Endothelial cell (in vitro differentiated cells): ENCODE results near the gene DICER1. TPM values are rescaled to one million over a fixed set of nuclear protein-coding genes. Genes with fewer than 3 reads are reported as not detected.

Experiments
- DNase-seq: peaks from one replicate; pipeline ENCODE4 v3.0.0; 2021; ENCODE audit warnings: low spot score
- H3K27ac Mint-ChIP-seq: one replicate; pipeline ENCODE4 v1.8.0; 2021; ENCODE audit warnings: mixed read lengths, inconsistent platforms; ENCODE audit not compliant: unreplicated experiment
- H3K27me3 Mint-ChIP-seq: one replicate; pipeline ENCODE4 v1.8.0; 2021; ENCODE audit warnings: mild to moderate bottlenecking, moderate library complexity, mixed read lengths, inconsistent platforms; ENCODE audit not compliant: unreplicated experiment
- H3K36me3 Mint-ChIP-seq: one replicate; pipeline ENCODE4 v1.8.0; 2021; ENCODE audit warnings: mild to moderate bottlenecking, low read depth, mixed read lengths, inconsistent platforms; ENCODE audit not compliant: unreplicated experiment
- H3K4me1 Mint-ChIP-seq: one replicate; pipeline ENCODE4 v1.8.0; 2021; ENCODE audit warnings: mild to moderate bottlenecking, mixed read lengths, inconsistent platforms; ENCODE audit not compliant: unreplicated experiment
- H3K4me3 Mint-ChIP-seq: one replicate; pipeline ENCODE4 v1.8.0; 2021; ENCODE audit warnings: mild to moderate bottlenecking, mixed read lengths, inconsistent platforms; ENCODE audit not compliant: unreplicated experiment
- H3K9me3 Mint-ChIP-seq: one replicate; pipeline ENCODE4 v1.8.0; 2021; ENCODE audit warnings: mixed read lengths, inconsistent platforms; ENCODE audit not compliant: unreplicated experiment
- total RNA-seq: library from RNA; stranded (reverse); fragmentation: NEBNext Ultra II Directional; extraction: Animal tissue kit (Norgen Biotek cat#: 25700); gene quantifications from one replicate; pipeline ENCODE4 v1.2.1, GENCODE V29; 2021; ENCODE audit not compliant: unreplicated experiment
- TF ChIP-seq, protein P1 (sequence below): fragments of 200-600 bp; sonication (generic); IDR thresholded peaks from one replicate; pipeline ENCODE4 v1.5.0; 2021; ENCODE audit warnings: antibody characterized with exemption; ENCODE audit not compliant: unreplicated experiment

The DICER1 gene
- total RNA-seq, 1 donor from 2014 or later: 69.2 TPM

DNA sequence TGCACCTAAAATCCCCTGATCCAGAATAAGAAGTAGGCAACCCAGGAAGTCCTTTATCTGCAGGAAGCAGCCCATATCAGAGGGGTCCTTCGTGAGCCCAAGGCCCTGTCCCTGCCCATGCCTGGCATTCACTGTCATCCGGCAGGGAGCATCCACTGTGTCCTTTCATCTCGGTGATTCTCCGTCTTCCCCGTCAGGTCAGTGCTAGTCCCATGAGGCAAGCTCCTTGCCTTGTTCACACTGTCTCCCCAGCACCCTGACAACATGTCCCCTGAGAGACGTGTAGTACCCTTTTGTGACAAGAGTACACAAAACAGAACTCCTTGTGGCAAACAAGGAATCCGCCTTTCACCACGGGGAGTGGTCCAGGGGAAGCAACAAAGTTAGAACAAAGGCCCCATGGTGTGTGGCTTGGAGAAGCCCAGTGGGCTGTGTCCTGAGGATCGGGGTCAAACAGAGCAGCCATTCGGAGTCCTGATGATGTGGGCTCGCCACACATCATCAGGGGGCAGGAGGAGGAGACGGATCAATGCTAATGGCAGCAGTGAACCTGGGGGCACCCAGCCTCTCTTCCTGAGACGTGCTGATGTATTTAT lies 112.1 kb downstream of the DICER1 start:
- peaks cover 2% of the 10 kb centered on the region for H3K4me1 Mint-ChIP-seq
- TF ChIP-seq, protein P1, sequence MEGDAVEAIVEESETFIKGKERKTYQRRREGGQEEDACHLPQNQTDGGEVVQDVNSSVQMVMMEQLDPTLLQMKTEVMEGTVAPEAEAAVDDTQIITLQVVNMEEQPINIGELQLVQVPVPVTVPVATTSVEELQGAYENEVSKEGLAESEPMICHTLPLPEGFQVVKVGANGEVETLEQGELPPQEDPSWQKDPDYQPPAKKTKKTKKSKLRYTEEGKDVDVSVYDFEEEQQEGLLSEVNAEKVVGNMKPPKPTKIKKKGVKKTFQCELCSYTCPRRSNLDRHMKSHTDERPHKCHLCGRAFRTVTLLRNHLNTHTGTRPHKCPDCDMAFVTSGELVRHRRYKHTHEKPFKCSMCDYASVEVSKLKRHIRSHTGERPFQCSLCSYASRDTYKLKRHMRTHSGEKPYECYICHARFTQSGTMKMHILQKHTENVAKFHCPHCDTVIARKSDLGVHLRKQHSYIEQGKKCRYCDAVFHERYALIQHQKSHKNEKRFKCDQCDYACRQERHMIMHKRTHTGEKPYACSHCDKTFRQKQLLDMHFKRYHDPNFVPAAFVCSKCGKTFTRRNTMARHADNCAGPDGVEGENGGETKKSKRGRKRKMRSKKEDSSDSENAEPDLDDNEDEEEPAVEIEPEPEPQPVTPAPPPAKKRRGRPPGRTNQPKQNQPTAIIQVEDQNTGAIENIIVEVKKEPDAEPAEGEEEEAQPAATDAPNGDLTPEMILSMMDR: no peak

DNA sequence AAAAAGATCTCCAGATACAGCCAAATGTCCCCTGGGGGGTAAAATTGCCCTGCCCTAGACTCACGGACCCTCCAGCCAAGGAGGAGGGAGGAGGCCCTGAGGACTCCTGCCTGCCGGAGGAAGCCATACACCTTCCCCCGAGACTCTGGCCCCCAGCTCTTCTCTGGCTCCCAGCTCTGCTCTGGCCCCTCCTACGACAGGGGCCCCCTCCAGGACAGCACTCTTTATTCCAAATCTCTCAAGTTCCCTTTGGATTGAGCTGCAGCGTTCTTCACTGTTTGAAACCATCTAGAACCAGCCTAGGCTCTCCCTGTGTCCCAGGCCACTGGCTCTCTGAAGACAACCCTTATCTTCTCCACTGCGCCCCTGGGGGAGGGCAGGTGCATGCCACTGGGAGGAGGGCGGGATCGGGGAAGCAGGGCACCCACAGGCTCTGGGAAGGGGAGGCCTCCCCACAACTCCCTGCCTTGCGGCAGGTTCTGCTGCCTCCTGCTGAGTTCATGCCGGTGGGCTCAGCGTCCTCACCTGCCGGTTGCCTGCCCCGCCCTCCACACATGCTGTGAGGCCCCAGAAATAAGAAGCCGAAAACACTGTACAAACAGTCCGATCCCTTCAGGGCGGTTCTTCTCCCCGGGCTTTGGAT lies 112.7 kb downstream of the DICER1 start:
- TF ChIP-seq, protein P1: no peak
- Mint-ChIP-seq H3K27me3 (peaks cover 6% of the 10 kb centered on the region), H3K36me3 (no peaks in the 10 kb centered on the region), H3K4me3 (no peak overlapping the region), H3K4me1 (peaks cover 2% of the 10 kb centered on the region), H3K9me3 (no peaks in the 10 kb centered on the region), H3K27ac (no peak overlapping the region)
- no peak for DNase-seq

More for the DNA sequence above, 112.1 kb downstream of the DICER1 start:
- no peak for DNase-seq
- Mint-ChIP-seq H3K4me3 (no peak overlapping the region), H3K9me3 (peaks cover 4% of the 10 kb centered on the region), H3K27ac (no peak overlapping the region), H3K27me3 (peaks cover 9% of the 10 kb centered on the region), H3K36me3 (no peaks in the 10 kb centered on the region)

DNA sequence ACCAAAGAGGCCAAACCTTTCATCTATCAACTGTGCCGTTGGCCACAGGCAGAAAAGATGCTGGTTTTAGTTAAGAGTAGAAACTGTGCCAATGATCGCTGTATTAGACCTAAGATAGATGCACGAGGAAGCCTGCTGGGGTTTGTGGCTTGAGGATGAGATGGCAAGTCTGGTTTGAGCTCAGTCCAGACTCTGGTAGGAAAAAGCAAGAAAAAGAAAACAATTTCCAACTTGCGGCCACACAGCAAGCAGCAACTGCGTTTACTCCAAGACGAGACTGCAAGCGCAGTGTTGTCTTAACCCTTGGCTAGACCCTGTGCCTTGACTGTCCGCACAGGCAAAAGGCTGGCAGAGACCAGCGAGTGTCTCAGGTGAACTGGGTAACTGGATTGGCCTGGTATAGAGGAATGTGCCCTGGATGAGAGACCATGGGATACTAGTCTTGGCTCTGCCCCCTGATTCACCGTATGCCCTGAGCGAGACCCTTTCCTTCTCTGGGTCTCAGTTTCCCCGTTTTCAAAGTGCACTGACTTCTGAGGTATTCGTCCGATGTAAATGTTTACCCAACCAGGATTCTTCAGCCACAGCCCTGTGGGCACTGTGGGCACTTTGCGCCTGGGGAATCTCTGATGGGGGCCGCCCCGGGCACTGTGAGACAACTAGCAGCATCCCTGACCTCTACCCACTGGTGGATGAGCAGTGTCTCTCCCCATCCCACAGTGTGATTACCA lies 113.4 kb downstream of the DICER1 start:
- DNase-seq: no peak
- peaks cover 4% of the 10 kb centered on the region for H3K27me3 Mint-ChIP-seq
- TF ChIP-seq, protein P1: no peak
- H3K4me1 Mint-ChIP-seq: peaks cover 2% of the 10 kb centered on the region
- no peaks in the 10 kb centered on the region for H3K36me3 Mint-ChIP-seq
- no peak overlapping the region for H3K4me3 Mint-ChIP-seq
- no peak overlapping the region for H3K27ac Mint-ChIP-seq
- no peaks in the 10 kb centered on the region for H3K9me3 Mint-ChIP-seq

DNA sequence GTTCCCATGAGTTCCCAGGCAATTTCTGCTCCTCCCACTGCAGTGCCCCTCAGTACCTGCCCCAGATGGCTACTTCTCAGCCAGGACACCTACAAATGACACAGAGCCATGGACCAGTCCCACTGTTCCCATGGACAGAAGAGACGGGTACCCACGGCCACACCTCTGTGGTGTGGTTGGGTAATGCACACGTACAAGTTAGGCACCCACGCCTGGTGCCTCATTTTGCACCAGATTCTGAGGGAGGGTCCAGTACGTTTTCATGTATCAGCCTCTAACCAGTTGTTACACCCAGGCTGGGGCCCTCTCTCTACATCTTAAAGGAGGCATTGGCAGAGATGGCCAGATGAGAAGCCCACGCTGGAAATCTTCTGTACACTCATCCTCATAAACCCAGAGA lies 114.0 kb downstream of the DICER1 start:
- H3K27ac Mint-ChIP-seq: no peak overlapping the region
- H3K4me1 Mint-ChIP-seq: peaks cover 2% of the 10 kb centered on the region
- no peak for DNase-seq
- no peaks in the 10 kb centered on the region for H3K9me3 Mint-ChIP-seq
- peaks cover 4% of the 10 kb centered on the region for H3K27me3 Mint-ChIP-seq
- TF ChIP-seq, protein P1: no peak
- no peak overlapping the region for H3K4me3 Mint-ChIP-seq
- H3K36me3 Mint-ChIP-seq: no peaks in the 10 kb centered on the region
